HT-29 (cell line): ENCODE results near the gene FAM78A. TPM values are rescaled to one million over a fixed set of nuclear protein-coding genes. Genes with fewer than 3 reads are reported as not detected.
"Not testable (repeated sequence)": the region's sequence is repeated elsewhere in the genome, so short reads cannot be mapped to it uniquely, and the experiment has no call there.

ENCODE experiments used
- DNase-seq: peaks from one replicate; pipeline ENCODE4 v3.0.0-alpha.2; 2015; ENCODE audit warnings: low spot score
- total RNA-seq: library from RNA; depleted of rRNA; stranded (reverse); fragments of >200 nt; shearing (Covaris generic); gene quantifications from 2 replicates; pipeline ENCODE4 v1.2.3, GENCODE V29; 2014

Gene FAM78A
- total RNA-seq, 1 experiment from 2014 or later, result 1.2 TPM

GRCh38 chr9:131282175-131282574, 5.9 kb upstream of the FAM78A start:
- no peak for DNase-seq

GRCh38 chr9:131281119-131281965, 5.0 kb upstream of the FAM78A start:
- DNase-seq, result no peak

- no peak for DNase-seq
These were observed 4.3 kb upstream of the FAM78A start for GRCh38 chr9:131280660-131281059.

GRCh38 chr9:131279863-131280570, 3.7 kb upstream of the FAM78A start:
- DNase-seq, result no peak

GRCh38 chr9:131279196-131279862, 3.0 kb upstream of the FAM78A start:
- no peak for DNase-seq

- DNase-seq, result no peak
These were observed 2.4 kb upstream of the FAM78A start for GRCh38 chr9:131278702-131279111.

DNA sequence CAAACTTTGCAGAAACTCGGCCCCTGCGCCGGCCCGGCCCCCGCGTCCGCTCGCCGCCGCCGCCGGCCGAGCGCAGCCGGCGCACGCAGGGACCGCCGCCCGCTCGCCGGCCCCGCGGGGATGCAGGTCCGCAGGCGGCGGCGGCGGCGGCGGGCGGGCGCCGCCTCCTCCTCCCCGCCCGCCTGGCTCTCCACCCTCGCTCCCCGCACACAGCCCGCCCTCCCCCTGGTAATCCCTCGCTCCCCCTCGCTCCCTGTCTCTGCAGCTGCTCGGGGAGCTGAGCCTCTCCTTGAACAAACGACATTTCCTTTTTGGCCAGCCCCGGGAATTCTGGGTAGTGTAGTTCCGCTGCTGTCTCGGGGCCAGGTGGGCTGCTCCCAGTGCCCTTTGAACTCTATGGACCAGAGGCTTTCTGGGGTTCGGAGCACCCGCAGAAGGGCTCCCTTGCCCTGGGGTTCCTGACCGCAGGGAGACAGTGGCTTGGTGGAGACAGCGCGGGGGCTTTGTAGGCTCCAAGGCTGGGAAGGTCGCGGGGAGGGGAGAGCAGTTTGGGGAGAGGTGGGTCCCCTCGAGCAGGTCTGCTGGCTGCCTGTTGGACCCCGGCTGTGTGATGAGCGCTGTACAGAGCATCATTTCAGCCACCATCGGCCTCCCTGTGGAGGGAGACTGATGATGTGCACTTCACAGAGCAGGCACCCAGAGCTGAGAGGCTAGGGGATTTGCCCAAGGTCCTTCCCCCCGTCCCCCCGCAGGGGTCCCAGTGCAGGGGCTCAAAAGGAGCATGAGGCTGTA, 1.8 kb upstream of the FAM78A start:
- DNase-seq, result peak; percentile 56

DNA sequence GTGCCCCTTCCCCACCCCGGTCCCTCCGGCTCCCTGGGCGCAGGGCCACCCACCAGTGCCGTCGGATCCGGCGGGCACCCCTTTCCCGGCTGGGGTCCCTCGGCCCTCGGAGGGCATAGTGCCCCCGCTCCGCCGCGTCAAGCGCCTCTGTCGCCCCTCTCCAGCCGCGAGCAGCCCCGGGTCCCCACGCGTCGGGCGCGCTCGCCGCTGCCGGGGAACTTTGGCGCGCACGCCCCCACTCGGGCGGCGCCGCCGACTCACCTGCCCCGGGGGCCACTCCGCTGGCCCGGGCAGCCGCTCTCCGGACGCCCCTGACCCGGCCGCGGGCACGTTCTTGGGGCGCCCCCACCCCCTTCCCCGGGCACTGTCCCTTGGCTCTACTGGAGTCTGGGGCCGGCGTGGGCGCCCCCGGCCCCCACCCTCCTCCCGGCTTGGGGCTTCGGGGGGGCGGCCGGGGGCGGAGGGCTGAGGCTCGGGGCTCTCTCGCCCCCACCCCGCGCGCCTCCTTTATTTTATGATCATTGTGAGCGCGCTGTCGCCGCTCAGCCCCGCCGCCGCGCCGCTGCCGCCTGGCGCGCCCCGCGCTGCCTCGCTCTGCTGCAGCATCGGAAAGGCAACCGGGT, 1.1 kb upstream of the FAM78A start:
- DNase-seq, result no peak

GRCh38 chr9:131276891-131277286, 579 bp upstream of the FAM78A start:
- no peak for DNase-seq

- DNase-seq, result no peak
These were observed 797 bp downstream of the FAM78A start for GRCh38 chr9:131275332-131276093.

GRCh38 chr9:131274674-131275331, 1.5 kb downstream of the FAM78A start:
- DNase-seq, result no peak

DNA sequence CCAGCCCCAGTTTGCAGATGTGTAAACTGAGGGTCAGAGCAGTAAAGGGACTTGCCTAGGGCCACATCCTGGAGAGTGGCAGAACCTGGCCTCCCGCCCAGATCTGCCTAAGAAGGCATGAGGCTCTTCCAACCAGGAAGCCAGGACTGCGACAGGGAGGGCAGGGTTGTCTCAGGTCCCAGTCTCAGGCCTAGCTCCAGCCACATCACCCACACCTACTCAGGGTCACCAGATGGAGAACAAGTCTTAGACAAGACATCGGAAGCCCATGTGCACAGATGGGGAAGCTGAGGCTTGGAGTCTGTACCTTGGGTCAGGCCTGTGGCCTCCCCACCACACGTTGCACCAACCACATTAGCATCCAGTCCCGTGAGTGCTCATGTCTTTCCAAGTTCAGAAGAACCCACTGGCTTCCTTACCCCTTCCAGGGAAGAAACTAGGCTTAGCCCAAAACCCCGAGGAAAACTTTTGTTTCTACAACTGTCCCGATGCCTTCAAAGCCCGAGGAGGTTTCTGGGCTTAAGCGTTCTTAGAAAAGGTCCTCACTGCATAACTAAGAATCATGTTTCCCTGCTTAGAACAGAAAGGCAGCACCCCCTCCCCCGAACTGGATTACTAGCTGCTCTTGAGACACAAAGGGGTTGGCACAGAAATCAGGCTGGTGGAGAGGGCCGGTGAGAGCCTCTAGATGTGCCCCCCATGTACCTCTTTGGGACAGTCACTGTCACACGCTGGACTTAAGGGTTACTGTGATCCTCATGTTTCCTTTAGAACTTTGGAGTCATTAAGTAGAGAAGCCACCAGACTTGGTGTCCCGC, 2.2 kb downstream of the FAM78A start:
- no peak for DNase-seq

DNA sequence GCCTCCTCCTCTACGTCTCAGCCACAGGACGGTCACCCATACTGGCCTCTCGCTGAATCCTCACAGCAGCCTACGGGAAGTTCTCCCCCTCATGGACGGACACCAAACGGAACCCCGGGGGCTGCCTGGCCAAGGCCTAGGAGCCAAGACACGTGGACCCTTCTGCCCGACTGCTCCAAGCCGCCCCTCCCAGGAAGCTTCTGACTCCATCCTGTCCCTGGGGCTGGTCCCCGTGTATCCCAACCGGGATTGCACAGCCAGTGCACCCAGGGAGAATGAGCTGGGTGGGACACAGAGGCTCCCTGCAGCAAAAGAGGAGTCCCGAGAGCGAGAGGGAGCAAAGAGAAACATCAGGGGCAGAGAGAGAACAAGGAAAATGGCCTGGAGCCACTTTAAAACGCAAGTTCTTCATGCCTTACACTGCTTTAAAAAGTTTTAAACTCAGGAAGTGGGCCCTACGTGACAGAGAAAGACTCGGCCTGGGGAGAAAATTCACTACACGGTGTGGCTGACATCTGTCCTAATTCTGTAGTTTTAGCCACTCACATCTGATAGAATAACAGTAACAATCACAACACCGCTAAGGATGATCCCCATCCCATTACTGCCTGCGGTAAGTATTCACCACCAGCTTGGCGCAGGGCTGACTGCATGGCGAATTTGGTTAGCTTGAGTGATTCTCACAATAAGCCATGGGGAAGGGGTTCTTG, 3.0 kb downstream of the FAM78A start:
- no peak for DNase-seq

DNA sequence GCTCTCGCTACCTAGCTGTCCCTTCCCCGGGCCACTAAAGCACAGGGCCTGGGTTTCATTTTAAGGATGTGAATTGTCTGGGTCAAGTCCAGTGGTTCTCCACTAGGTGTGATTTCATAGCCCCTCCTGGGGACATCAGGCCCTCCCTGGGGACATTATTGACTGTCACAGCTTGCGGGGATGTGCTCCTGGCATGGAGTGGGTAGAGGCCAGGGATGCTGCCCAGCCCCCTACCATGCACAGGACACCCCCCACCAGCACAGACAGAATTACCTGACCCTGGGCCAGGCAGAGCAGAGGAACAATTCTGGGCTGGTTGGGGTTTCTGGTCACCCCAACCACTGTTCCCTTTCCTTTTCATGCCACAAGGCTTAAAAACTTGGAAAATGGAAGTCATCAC, 4.1 kb downstream of the FAM78A start:
- no peak for DNase-seq

DNA sequence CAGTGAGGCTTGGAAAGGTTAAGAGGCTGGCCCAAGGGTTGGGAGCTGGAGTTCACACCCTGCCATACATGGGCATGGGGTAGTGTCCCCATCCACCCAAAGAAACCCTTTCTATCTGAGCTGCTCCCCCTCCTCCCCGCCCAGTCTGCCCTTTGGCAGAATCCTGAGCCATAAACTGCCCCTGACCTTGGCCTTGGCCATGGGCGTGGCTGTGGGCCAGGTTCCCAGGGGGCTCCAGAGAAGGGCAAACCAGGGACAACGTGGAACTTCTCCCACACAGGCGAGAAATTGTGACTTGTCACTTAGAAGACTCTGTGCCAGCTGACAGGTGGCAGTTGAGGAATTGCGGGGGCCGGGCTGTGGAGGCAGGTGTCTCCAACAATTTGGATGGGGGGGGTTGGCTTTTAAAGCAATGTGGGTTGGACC, 4.8 kb downstream of the FAM78A start:
- no peak for DNase-seq

- DNase-seq, result not testable (repeated sequence)
These were observed 5.4 kb downstream of the FAM78A start for GRCh38 chr9:131271016-131271273.

DNA sequence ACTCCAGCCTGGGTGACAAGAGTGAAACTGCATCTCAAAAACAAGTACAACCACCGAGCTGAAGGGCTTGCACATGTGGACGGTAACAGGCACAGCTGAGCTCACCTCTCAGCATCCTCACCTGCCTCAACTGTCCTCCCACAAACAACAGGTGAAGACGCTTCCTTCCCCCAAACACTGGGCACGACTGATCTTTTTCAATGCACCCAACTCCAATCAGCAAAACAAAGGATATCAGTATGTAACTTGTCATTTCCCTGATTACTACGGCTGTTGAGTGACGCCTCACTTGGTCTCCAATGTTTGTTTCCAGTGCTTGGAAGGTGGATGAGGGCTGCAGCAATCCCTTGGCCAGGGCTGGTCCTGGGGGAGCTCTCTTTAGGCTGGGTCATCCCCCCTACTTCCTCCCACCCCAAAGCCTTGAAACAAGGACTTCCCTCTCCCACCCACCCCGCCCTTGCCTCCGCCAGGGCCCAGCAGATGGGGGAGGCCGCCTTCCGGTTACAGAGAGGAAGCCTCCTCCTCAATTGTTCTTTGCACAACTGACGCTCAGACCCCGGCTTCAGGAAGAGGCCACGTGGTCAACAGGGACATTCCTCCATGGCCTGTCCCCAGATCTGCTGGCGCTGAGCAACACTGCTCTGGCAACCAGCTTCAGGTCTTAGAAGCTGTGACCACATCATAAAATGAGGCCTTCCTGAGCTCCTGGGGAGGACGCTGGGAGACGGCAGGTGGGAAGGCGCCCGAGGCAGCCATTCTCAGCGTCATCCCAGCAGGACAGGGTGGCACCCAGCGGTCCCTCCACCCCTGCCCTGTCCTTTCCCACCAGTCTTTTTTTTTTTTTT, 5.9 kb downstream of the FAM78A start:
- DNase-seq, result no peak
